K562 (cell line): ENCODE measurements around the gene NRARP. TPM values are rescaled to one million over a fixed set of nuclear protein-coding genes. Genes with fewer than 3 reads are reported as not detected.

Experiments used
- CBFA2T2 ChIP-seq: fragments of 450-650 bp; conservative IDR thresholded peaks from 2 replicates; pipeline ENCODE4 v1.6.1; 2017; ENCODE audit warnings: mild to moderate bottlenecking
- CEBPG ChIP-seq, 3 experiments: fragments of 200-800 bp in 1 of 3; sonication (Bioruptor generic) in 1 of 3; sonication (generic) in 1 of 3; formaldehyde crosslinking in 1 of 3; IDR thresholded peaks in 2 of 3; conservative IDR thresholded peaks in 1 of 3; 2 replicates each; pipeline versions ENCODE4 v1.6.1 to v1.8.0; 2016 to 2022; ENCODE audit warnings: missing compliant biosample characterization in 2 of 3, missing genetic modification characterization in 2 of 3, mild to moderate bottlenecking in 1 of 3, missing genetic modification reagents in 1 of 3
- CEBPZ ChIP-seq: fragments of 150-350 bp; IDR thresholded peaks from 2 replicates; pipeline ENCODE4 v1.6.1; 2014; ENCODE audit warnings: low read depth, mild to moderate bottlenecking, low read length, borderline replicate concordance
- CREB3L1 ChIP-seq: fragments of 450-650 bp; IDR thresholded peaks from 2 replicates; pipeline ENCODE4 v1.6.1; 2014; ENCODE audit warnings: low read depth, mild to moderate bottlenecking, moderate library complexity, borderline replicate concordance
- CTCF ChIP-seq, 3 experiments: IDR thresholded peaks in 2 of 3; conservative IDR thresholded peaks in 1 of 3; 2 replicates each; pipeline ENCODE4 v1.5.1; 2011 to 2012; ENCODE audit warnings: low read length in 3 of 3, mild to moderate bottlenecking in 3 of 3, control low read depth in 2 of 3, improper control_type of control experiment in 1 of 3, inconsistent platforms in 1 of 3, low read depth in 1 of 3, mixed read lengths in 1 of 3, moderate library complexity in 1 of 3; ENCODE audit not compliant: insufficient read depth in 2 of 3
- GTF2B ChIP-seq: IDR thresholded peaks from 2 replicates; pipeline ENCODE4 v1.6.1; 2011; ENCODE audit not compliant: insufficient read length; ENCODE audit errors: extremely low read depth
- IRF1 ChIP-seq: sonication (generic); formaldehyde crosslinking; IDR thresholded peaks from 2 replicates; pipeline ENCODE4 v1.8.0; 2022; ENCODE audit warnings: missing genetic modification reagents, mild to moderate bottlenecking, borderline replicate concordance
- KDM4B ChIP-seq, 2 experiments: fragments of 450-650 bp in 1 of 2; sonication (generic) in 1 of 2; IDR thresholded peaks; 2 replicates each; pipeline ENCODE4 v1.6.1; 2016 to 2017; ENCODE audit warnings: borderline replicate concordance in 2 of 2, antibody characterized with exemption in 1 of 2, low read depth in 1 of 2, mild to moderate bottlenecking in 1 of 2
- L3MBTL2 ChIP-seq: fragments of 450-650 bp; IDR thresholded peaks from 2 replicates; pipeline ENCODE4 v1.6.1; 2016; ENCODE audit warnings: mild to moderate bottlenecking, moderate library complexity
- PHF21A ChIP-seq: fragments of 450-650 bp; IDR thresholded peaks from 2 replicates; pipeline ENCODE4 v1.6.1; 2017; ENCODE audit warnings: low read depth, borderline replicate concordance
- SAP30 ChIP-seq: fragments of 200-600 bp; sonication (generic); IDR thresholded peaks from 2 replicates; pipeline ENCODE4 v1.6.1; 2012; ENCODE audit warnings: borderline replicate concordance, low read depth, mild to moderate bottlenecking, moderate library complexity, low read length, control low read depth, inconsistent platforms; ENCODE audit not compliant: insufficient read depth, poor library complexity, severe bottlenecking
- SMC3 ChIP-seq: conservative IDR thresholded peaks from 2 replicates; pipeline ENCODE4 v1.6.1; 2011; ENCODE audit warnings: low read depth, low read length, improper control_type of control experiment; ENCODE audit not compliant: insufficient read depth
- SUPT5H ChIP-seq: fragments of 450-650 bp; IDR thresholded peaks from 2 replicates; pipeline ENCODE4 v1.6.1; 2016
- TFAP4 ChIP-seq: sonication (generic); formaldehyde crosslinking; IDR thresholded peaks from 2 replicates; pipeline ENCODE4 v1.8.0; 2022; ENCODE audit warnings: missing genetic modification reagents, mild to moderate bottlenecking, moderate library complexity, borderline replicate concordance
- ZBTB7A ChIP-seq: IDR thresholded peaks from 2 replicates; pipeline ENCODE4 v1.6.1; 2011; ENCODE audit warnings: low read depth, mild to moderate bottlenecking, low read length, moderate library complexity, borderline replicate concordance; ENCODE audit not compliant: control insufficient read depth
- ZSCAN29 ChIP-seq: fragments of 450-650 bp; IDR thresholded peaks from 2 replicates; pipeline ENCODE4 v1.6.1; 2017
- ZSCAN32 ChIP-seq: fragments of 450-650 bp; formaldehyde crosslinking; IDR thresholded peaks from 2 replicates; pipeline ENCODE4 v1.4.0; 2020; ENCODE audit warnings: mild to moderate bottlenecking, moderate library complexity
- polyA plus RNA-seq, 8 experiments: library from polyadenylated mRNA; depleted of rRNA in 4 of 8; stranded (reverse) in 5 of 8; unstranded in 3 of 8; fragments of >200 nt; fragmentation: Nextera tagmentation in 2 of 8; fragmentation: Illumina TruSeq in 1 of 8; extraction: Ambion mirVana in 2 of 8; extraction: Trizol in 1 of 8; gene quantifications; 2 replicates each; pipeline versions ENCODE4 v1.2.1 to v1.2.3, GENCODE V29; 2011 to 2014; ENCODE audit warnings: inconsistent platforms in 1 of 8, missing spikeins in 1 of 8
- total RNA-seq, 7 experiments: library from RNA; depleted of rRNA in 6 of 7; stranded (reverse); fragments of >200 nt in 6 of 7; fragmentation: Illumina TruSeq in 2 of 7; extraction: Trizol in 2 of 7; gene quantifications; 2 replicates each; pipeline versions ENCODE4 v1.2.1 to v1.2.3, GENCODE V29; 2011 to 2021; ENCODE audit warnings: low replicate concordance in 1 of 7

NRARP gene
- total and polyA plus RNA-seq, 9 of the 15 experiments (the other 6 are each of a cell fraction or from before 2014, with no cell fraction given), result 2.0 to 24.5 (median 7.2) TPM; not detected in 2

GRCh38 chr9:137286975-137287383 lies 15.1 kb downstream of the NRARP start (continued):
- TF ChIP-seq CEBPZ (no peak), CEBPG (CRISPR knock-in tag; IDR thresholded peaks at IDR 0.05) (no peak), CEBPG (tag; conservative IDR thresholded peaks at IDR 0.05 in 1 of 2, IDR thresholded peaks at IDR 0.05 in 1 of 2) (no peak), ZBTB7A (no peak), ZSCAN29 (no peak), TFAP4 (CRISPR knock-in tag) (peak; percentile 29; the same call in 1 of the 2 replicates), SUPT5H (no peak), L3MBTL2 (peak; percentile 98), KDM4B (IDR thresholded peaks at IDR 0.05; ENCODE audit: borderline replicate concordance in 2 of 2, low read depth in 1 of 2) (no peak), ZSCAN32 (no peak), CBFA2T2 (no peak), SMC3 (peak; percentile 78), PHF21A (no peak), SAP30 (no peak), CREB3L1 (peak; percentile 42; the same call in 1 of the 2 replicates), CTCF (IDR thresholded peaks at IDR 0.05 in 2 of 3, conservative IDR thresholded peaks at IDR 0.05 in 1 of 3; ENCODE audit: insufficient read depth in 2 of 3, low read depth in 1 of 3, low read length in 3 of 3) (peak; percentile 82 to 86 (median 82)), GTF2B (no peak), IRF1 (no peak)
